H1 (cell line): ENCODE measurements around the gene NRK. TPM values are rescaled to one million over a fixed set of nuclear protein-coding genes. Genes with fewer than 3 reads are reported as not detected.

Source experiments
- CTCF ChIA-PET: fragments of 300-600 bp; sonication (Branson Sonifier 250); formaldehyde crosslinking; loops from one replicate; lab custom pipeline; 2021; ENCODE audit not compliant: partially characterized antibody; lab: Charles Lee
- POLR2A ChIA-PET: fragments of 300-600 bp; sonication (Branson Sonifier 250); formaldehyde crosslinking; loops from one replicate; lab custom pipeline; 2021; ENCODE audit warnings: inconsistent platforms; ENCODE audit not compliant: partially characterized antibody; lab: Charles Lee
- DNase-seq, 2 experiments: peaks; one replicate each; pipeline versions ENCODE4 v3.0.0 to v3.0.0-alpha.2; 2010 to 2022; ENCODE audit warnings: low spot score in 2 of 2, low read depth in 1 of 2, mixed read lengths in 1 of 2
- FAIRE-seq: peaks from 2 replicates; lab custom pipeline; 2011; peaks lifted over from hg19 to GRCh38; lab: Jason Lieb, UNC
- H2AFZ ChIP-seq: 2 replicates; pipeline ENCODE4 v1.8.1; 2012; ENCODE audit warnings: low read length, inconsistent platforms
- H2AK5ac ChIP-seq: 2 replicates; pipeline ENCODE4 v1.6.1; 2013; ENCODE audit warnings: low read depth, low read length
- H2BK120ac ChIP-seq: replicated peaks from 2 replicates; pipeline ENCODE3; 2013; ENCODE audit warnings: low read depth, low read length, inconsistent platforms
- H2BK12ac ChIP-seq: 2 replicates; pipeline ENCODE4 v1.6.1; 2013; ENCODE audit warnings: low read depth, low read length
- H2BK15ac ChIP-seq: 2 replicates; pipeline ENCODE4 v1.6.1; 2013; ENCODE audit warnings: low read length
- H2BK20ac ChIP-seq: 2 replicates; pipeline ENCODE4 v1.6.1; 2013; ENCODE audit warnings: low read length
- H2BK5ac ChIP-seq: 2 replicates; pipeline ENCODE4 v1.6.1; 2013; ENCODE audit warnings: low read depth, low read length
- H3K14ac ChIP-seq: 2 replicates; pipeline ENCODE4 v1.6.1; 2013; ENCODE audit warnings: inconsistent platforms; ENCODE audit not compliant: insufficient read length
- H3K18ac ChIP-seq: 2 replicates; pipeline ENCODE4 v1.6.1; 2013; ENCODE audit warnings: low read length; ENCODE audit errors: extremely low read depth
- H3K23ac ChIP-seq: 2 replicates; pipeline ENCODE4 v1.6.1; 2013; ENCODE audit warnings: inconsistent platforms; ENCODE audit not compliant: insufficient read length
- H3K23me2 ChIP-seq: 2 replicates; pipeline ENCODE4 v1.6.1; 2013; ENCODE audit warnings: low read depth, low read length
- H3K27ac ChIP-seq: 2 replicates; pipeline ENCODE4 v1.6.1; 2011; ENCODE audit warnings: low read depth, low read length, inconsistent platforms
- H3K27me3 ChIP-seq, 4 experiments: replicated peaks in 1 of 4; 1 replicate in 1 of 4; 2 replicates in 3 of 4; pipeline versions ENCODE4 v1.6.1 to v1.8.1; 2011 to 2013; ENCODE audit warnings: low read length in 3 of 4, mild to moderate bottlenecking in 3 of 4, inconsistent platforms in 2 of 4, mixed read lengths in 2 of 4, moderate library complexity in 1 of 4; ENCODE audit not compliant: control insufficient read depth in 3 of 4, insufficient read depth in 3 of 4; ENCODE audit errors: extremely low read depth in 1 of 4
- H3K36me3 ChIP-seq, 4 experiments: 2 replicates each; pipeline versions ENCODE4 v1.6.1 to v1.8.1; 2011 to 2013; ENCODE audit warnings: mild to moderate bottlenecking in 4 of 4, low read length in 3 of 4, moderate library complexity in 2 of 4, control low read depth in 1 of 4, inconsistent platforms in 1 of 4; ENCODE audit not compliant: insufficient read depth in 4 of 4, control insufficient read depth in 2 of 4
- H3K4ac ChIP-seq: replicated peaks from 2 replicates; pipeline ENCODE3; 2013; ENCODE audit warnings: low read length, low read depth, mixed read lengths, inconsistent platforms; ENCODE audit not compliant: insufficient read length
- H3K4me1 ChIP-seq, 4 experiments: replicated peaks in 1 of 4; 1 replicate in 1 of 4; 2 replicates in 3 of 4; pipeline versions ENCODE4 v1.6.1 to v1.8.1; 2011 to 2013; ENCODE audit warnings: low read length in 3 of 4, inconsistent platforms in 2 of 4, mixed read lengths in 1 of 4; ENCODE audit not compliant: insufficient read depth in 4 of 4, control insufficient read depth in 3 of 4
- H3K4me2 ChIP-seq, 2 experiments: 2 replicates each; pipeline versions ENCODE4 v1.6.1 to v1.8.1; 2011 to 2013; ENCODE audit warnings: low read depth in 2 of 2, low read length in 2 of 2, control low read depth in 1 of 2, inconsistent platforms in 1 of 2, mild to moderate bottlenecking in 1 of 2; ENCODE audit not compliant: insufficient read depth in 1 of 2
- H3K4me3 ChIP-seq, 4 experiments: fragments of 200-600, 300-600 bp in 1 of 4; sonication (generic), shearing (Covaris generic), sonication (Bioruptor Twin) in 1 of 4; 2 replicates each; pipeline versions ENCODE4 v1.5.1 to v1.8.1; 2011 to 2016; ENCODE audit warnings: low read length in 4 of 4, low read depth in 3 of 4, control low read depth in 2 of 4, inconsistent platforms in 2 of 4, mild to moderate bottlenecking in 2 of 4, mixed read lengths in 1 of 4, moderate library complexity in 1 of 4; ENCODE audit not compliant: insufficient read depth in 2 of 4; ENCODE audit errors: extremely low read depth in 1 of 4
- H3K56ac ChIP-seq: replicated peaks from 2 replicates; pipeline ENCODE3; 2013; ENCODE audit warnings: low read depth, mild to moderate bottlenecking, mixed read lengths, low read length, inconsistent platforms; ENCODE audit not compliant: insufficient read length
- H3K79me1 ChIP-seq: 2 replicates; pipeline ENCODE4 v1.6.1; 2013; ENCODE audit warnings: low read depth, low read length, control low read depth
- H3K79me2 ChIP-seq, 2 experiments: 2 replicates each; pipeline versions ENCODE4 v1.6.1 to v1.8.1; 2012 to 2013; ENCODE audit warnings: low read length in 2 of 2, mild to moderate bottlenecking in 2 of 2, inconsistent platforms in 1 of 2; ENCODE audit not compliant: insufficient read depth in 2 of 2, control insufficient read depth in 1 of 2
- H3K9ac ChIP-seq, 4 experiments: replicated peaks in 1 of 4; 1 replicate in 1 of 4; 2 replicates in 3 of 4; pipeline versions ENCODE4 v1.6.1 to v1.8.1; 2011 to 2013; ENCODE audit warnings: low read depth in 3 of 4, low read length in 3 of 4, control low read depth in 2 of 4, mild to moderate bottlenecking in 2 of 4, moderate library complexity in 2 of 4, inconsistent platforms in 1 of 4; ENCODE audit errors: extremely low read depth in 1 of 4
- H3K9me3 ChIP-seq, 2 experiments: 2 replicates each; pipeline versions ENCODE4 v1.6.1 to v1.8.1; 2012 to 2013; ENCODE audit warnings: mild to moderate bottlenecking in 2 of 2, moderate library complexity in 2 of 2, control low read depth in 1 of 2, inconsistent platforms in 1 of 2, low read depth in 1 of 2, low read length in 1 of 2, mixed read lengths in 1 of 2; ENCODE audit not compliant: insufficient read depth in 2 of 2
- H4K20me1 ChIP-seq, 2 experiments: replicated peaks in 1 of 2; 2 replicates each; pipeline versions ENCODE3 to v1.8.1; 2011 to 2013; ENCODE audit warnings: inconsistent platforms in 2 of 2, low read length in 2 of 2, mild to moderate bottlenecking in 1 of 2; ENCODE audit not compliant: insufficient read depth in 2 of 2, control insufficient read depth in 1 of 2
- H4K5ac ChIP-seq: 2 replicates; pipeline ENCODE4 v1.6.1; 2013; ENCODE audit warnings: low read length, low read depth, mixed read lengths, inconsistent platforms; ENCODE audit not compliant: insufficient read length
- H4K8ac ChIP-seq: 2 replicates; pipeline ENCODE4 v1.8.0; 2013; ENCODE audit warnings: mild to moderate bottlenecking, moderate library complexity, low read length, inconsistent platforms; ENCODE audit not compliant: insufficient read depth; ENCODE audit errors: extremely low read depth
- H4K91ac ChIP-seq: replicated peaks from 2 replicates; pipeline ENCODE3; 2013; ENCODE audit warnings: low read length, mixed read lengths, inconsistent platforms; ENCODE audit not compliant: insufficient read length
- BACH1 ChIP-seq: IDR thresholded peaks from 2 replicates; pipeline ENCODE4 v1.6.1; 2012; ENCODE audit warnings: low read length, improper control_type of control experiment
- SAP30 ChIP-seq: fragments of 300-600 bp; sonication (generic); IDR thresholded peaks from 2 replicates; pipeline ENCODE4 v1.7.1; 2012; ENCODE audit warnings: low read length, moderate library complexity, mild to moderate bottlenecking, inconsistent platforms; ENCODE audit not compliant: insufficient read depth, insufficient replicate concordance
- TAF1 ChIP-seq: IDR thresholded peaks from 2 replicates; pipeline ENCODE4 v1.6.1; 2011; ENCODE audit warnings: mild to moderate bottlenecking, low read depth, low read length
- TBP ChIP-seq: IDR thresholded peaks from 2 replicates; pipeline ENCODE4 v1.6.1; 2011; ENCODE audit warnings: low read depth, low read length, improper control_type of control experiment
- WGBS, 2 experiments: shearing (Covaris generic) in 1 of 2; methylation state at CpG; one replicate each; pipeline versions ENCODE4 v1.1.6 to v1.1.7; 2013 to 2015; ENCODE audit warnings: low lambda C conversion rate in 2 of 2, mixed read lengths in 2 of 2, inconsistent platforms in 1 of 2, low coverage in 1 of 2, missing lambda C conversion rate in 1 of 2; ENCODE audit not compliant: insufficient replicate concordance in 2 of 2, insufficient coverage in 1 of 2, insufficient read length in 1 of 2; ENCODE audit errors: extremely low coverage in 1 of 2, missing lambda C conversion rate in 1 of 2; 5-methylcytosine and 5-hydroxymethylcytosine counted together
- polyA plus RNA-seq, 7 experiments: library from polyadenylated mRNA; depleted of rRNA in 3 of 7; stranded (reverse) in 5 of 7; unstranded in 2 of 7; fragments of >200 nt in 5 of 7; fragments of 200-250 nt in 2 of 7; gene quantifications; 1 replicate in 5 of 7; 2 replicates in 1 of 7; 4 replicates in 1 of 7; pipeline versions ENCODE4 v1.2.1 to v1.2.3, GENCODE V29; 2011 to 2013; ENCODE audit warnings: missing spikeins in 2 of 7, mixed read lengths in 2 of 7
- total RNA-seq: library from RNA; stranded (reverse); fragmentation: NEBNext Ultra II Directional; extraction: Animal tissue kit (Norgen Biotek cat#: 25700); gene quantifications from 2 replicates; pipeline ENCODE4 v1.2.1, GENCODE V29; 2021

The NRK gene
- total and polyA plus RNA-seq, 2 of the 8 experiments (the other 6 are each of a cell fraction or from before 2014, with no cell fraction given) = 0.86 to 8.3 TPM

DNA sequence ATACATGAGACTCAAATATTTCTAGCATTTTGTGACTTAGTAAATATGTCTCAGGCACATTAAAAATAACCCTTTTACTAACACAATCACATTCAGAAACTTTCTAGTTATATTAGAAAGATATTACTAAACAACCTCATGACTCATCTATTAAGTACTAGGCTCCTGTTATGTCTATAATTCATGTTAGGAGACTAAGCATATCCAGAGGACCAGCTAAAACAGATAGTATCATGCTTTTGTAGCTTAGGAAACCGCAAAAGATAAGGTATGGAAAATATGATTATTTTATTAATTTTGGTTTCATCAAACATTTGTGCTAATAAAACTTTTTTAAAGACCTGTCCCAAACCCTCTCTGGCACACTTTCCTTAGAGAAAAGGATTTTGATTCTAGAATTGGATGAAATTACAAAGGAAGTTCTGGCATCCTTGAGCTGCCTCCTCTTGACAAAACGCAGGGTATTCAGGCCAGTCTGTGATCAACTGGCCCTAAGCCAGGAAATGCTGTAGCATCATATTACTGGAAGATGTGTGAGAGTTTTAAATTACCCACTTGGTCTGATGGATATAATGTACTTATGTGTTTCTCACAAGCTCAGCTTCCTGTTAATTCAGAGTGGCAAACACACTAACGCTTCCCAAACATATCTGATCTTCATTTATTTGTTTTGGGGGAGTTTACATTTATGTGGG lies 60.4 kb downstream of the NRK start:
- Histone ChIP-seq H3K18ac (no peak overlapping the region), H2BK120ac (no peak overlapping the region), H3K79me2 (no peaks in the 10 kb centered on the region), H3K14ac (no peak overlapping the region), H2BK15ac (no peak overlapping the region), H3K36me3 (no peaks in the 10 kb centered on the region), H4K20me1 (no peaks in the 10 kb centered on the region), H3K4ac (no peak overlapping the region), H2BK20ac (no peak overlapping the region), H3K27me3 (no peaks in the 10 kb centered on the region), H2BK12ac (no peak overlapping the region), H4K8ac (no peak overlapping the region), H3K9me3 (no peaks in the 10 kb centered on the region), H3K9ac (no peak overlapping the region), H3K23me2 (no peaks in the 10 kb centered on the region), H2AFZ (no peak overlapping the region), H3K4me1 (no peaks in the 10 kb centered on the region), H3K56ac (no peak overlapping the region), H3K23ac (no peak overlapping the region), H3K4me3 (no peak overlapping the region), H2BK5ac (no peak overlapping the region), H3K79me1 (no peaks in the 10 kb centered on the region), H4K91ac (no peak overlapping the region), H3K27ac (no peak overlapping the region), H4K5ac (no peak overlapping the region), H3K4me2 (no peak overlapping the region), H2AK5ac (no peak overlapping the region)
- ChIA-PET CTCF (interaction anchor here (0.6 kb wide), 1 partner anchor 136 kb away, joined by 3 read pairs; no protein-coding TSS in a partner anchor), POLR2A (no interaction called here)
- DNase-seq (no peak), FAIRE-seq (no peak)
- TF ChIP-seq SAP30 (no peak), TAF1 (no peak), TBP (no peak), BACH1 (no peak)
- WGBS, 2 experiments = 92% methylated on average over 3 of the region's 3 CpGs; no CpG with 5 or more reads in 1 of the 2 experiments
